HepG2 (cell line): Measurements from ENCODE around the gene HNRNPH3. TPM values are rescaled to one million over a fixed set of nuclear protein-coding genes. Genes with fewer than 3 reads are reported as not detected.

Source experiments
- ATAC-seq: fragments of 200-7000 bp; cut with Tn5 transposase; 3 replicates; pipeline ENCODE4 v1.9.1; 2020; ENCODE audit warnings: mild to moderate bottlenecking, moderate library complexity
- BruUV-seq: library from RNA; stranded (reverse); fragments of 400-500 nt; replicated peaks from 2 replicates; lab custom pipeline; 2021; lab: Mats Ljungman, UMichigan
- CTCF ChIA-PET: fragments of 300-600 bp; formaldehyde crosslinking; extraction: SDS; loops from one replicate; lab custom pipeline; 2021; ENCODE audit warnings: low total read pairs, inconsistent platforms, low intra/inter-chr PET ratio; lab: Yijun Ruan, JAX
- POLR2A ChIA-PET: fragments of 350-600 bp; sonication (Branson Sonifier 250); formaldehyde crosslinking; loops from one replicate; lab custom pipeline; 2020; ENCODE audit warnings: antibody characterized with exemption, inconsistent platforms; lab: Yijun Ruan, JAX
- DNase-seq: peaks from one replicate; pipeline ENCODE4 v3.0.0-alpha.2; 2015; ENCODE audit warnings: low spot score
- FAIRE-seq: peaks from 3 replicates; lab custom pipeline; 2011; peaks lifted over from hg19 to GRCh38; lab: Jason Lieb, UNC
- H2AFZ ChIP-seq: one replicate; pipeline ENCODE4 v1.6.1; 2011; ENCODE audit warnings: low read length, inconsistent platforms
- H3K27ac ChIP-seq: fragments of 300-600 bp; 3 replicates; pipeline ENCODE4 v1.8.0; 2011; ENCODE audit warnings: mixed run types, mild to moderate bottlenecking, mixed read lengths, low read length, inconsistent platforms; ENCODE audit not compliant: insufficient read depth; ENCODE audit errors: extremely low read length
- H3K27me3 ChIP-seq, 2 experiments: fragments of 200-600 bp in 1 of 2; 2 replicates in 1 of 2; 3 replicates in 1 of 2; pipeline versions ENCODE4 v1.6.0 to v1.8.0; 2011; ENCODE audit warnings: low read length in 2 of 2, mild to moderate bottlenecking in 2 of 2, moderate library complexity in 2 of 2, inconsistent platforms in 1 of 2; ENCODE audit not compliant: insufficient read depth in 2 of 2, control insufficient read depth in 1 of 2
- H3K36me3 ChIP-seq, 2 experiments: fragments of 200-600 bp in 1 of 2; replicated peaks in 1 of 2; 2 replicates in 1 of 2; 3 replicates in 1 of 2; pipeline versions ENCODE4 v1.5.1 to v1.8.0; 2011; ENCODE audit warnings: low read length in 2 of 2, inconsistent platforms in 1 of 2; ENCODE audit not compliant: insufficient read depth in 2 of 2, control insufficient read depth in 1 of 2
- H3K4me1 ChIP-seq: 2 replicates; pipeline ENCODE4 v1.5.1; 2012; ENCODE audit warnings: low read length, inconsistent platforms; ENCODE audit not compliant: insufficient read depth
- H3K4me2 ChIP-seq: 2 replicates; pipeline ENCODE4 v1.6.0; 2011; ENCODE audit warnings: low read depth, low read length, inconsistent platforms
- H3K4me3 ChIP-seq, 3 experiments: fragments of 200-600 bp in 1 of 3; sonication (generic), shearing (Covaris generic) in 1 of 3; replicated peaks in 1 of 3; 2 replicates each; pipeline ENCODE4 v1.5.1; 2011 to 2016; ENCODE audit warnings: low read length in 3 of 3, inconsistent platforms in 2 of 3, low read depth in 2 of 3, mild to moderate bottlenecking in 2 of 3, control low read depth in 1 of 3, mixed read lengths in 1 of 3; ENCODE audit not compliant: insufficient read depth in 1 of 3
- H3K79me2 ChIP-seq: one replicate; pipeline ENCODE4 v1.6.1; 2011; ENCODE audit warnings: low read length, inconsistent platforms; ENCODE audit not compliant: insufficient read depth
- H3K9ac ChIP-seq: 2 replicates; pipeline ENCODE4 v1.6.0; 2011; ENCODE audit warnings: mild to moderate bottlenecking, low read depth, low read length, inconsistent platforms; ENCODE audit not compliant: insufficient read depth
- H3K9me3 ChIP-seq: 2 replicates; pipeline ENCODE4 v1.5.1; 2012; ENCODE audit warnings: mild to moderate bottlenecking, low read length
- H4K20me1 ChIP-seq: 2 replicates; pipeline ENCODE4 v1.6.0; 2011; ENCODE audit warnings: inconsistent platforms, mild to moderate bottlenecking, low read length, moderate library complexity; ENCODE audit not compliant: insufficient read depth
- CENPX ChIP-seq: sonication (generic); formaldehyde crosslinking; IDR thresholded peaks from 2 replicates; pipeline ENCODE4 v1.9.0; 2021; ENCODE audit warnings: mild to moderate bottlenecking, missing genetic modification reagents, moderate library complexity
- ERF ChIP-seq: IDR thresholded peaks from 2 replicates; pipeline ENCODE4 v1.6.1; 2018; ENCODE audit warnings: missing biosample characterization, missing genetic modification reagents
- MEIS1 ChIP-seq: sonication (generic); formaldehyde crosslinking; IDR thresholded peaks from 2 replicates; pipeline ENCODE4 v1.9.0; 2021; ENCODE audit warnings: mild to moderate bottlenecking, missing genetic modification reagents, moderate library complexity, borderline replicate concordance
- RAD21 ChIP-seq: fragments of 450-650 bp; formaldehyde crosslinking; IDR thresholded peaks from 2 replicates; pipeline ENCODE4 v1.5.0; 2020; ENCODE audit warnings: mild to moderate bottlenecking
- RBM22 ChIP-seq: fragments of 200-400 bp; formaldehyde crosslinking; optimal IDR thresholded peaks from 2 replicates; pipeline ENCODE3; 2017; ENCODE audit warnings: mild to moderate bottlenecking, low read length, moderate library complexity
- SMC3 ChIP-seq: IDR thresholded peaks from 2 replicates; pipeline ENCODE4 v1.6.1; 2011; ENCODE audit warnings: low read length, improper control_type of control experiment
- SNRNP70 ChIP-seq: fragments of 200-400 bp; formaldehyde crosslinking; IDR thresholded peaks from 2 replicates; pipeline ENCODE4 v1.6.1; 2017; ENCODE audit warnings: mild to moderate bottlenecking, low read depth, low read length, moderate library complexity
- STAG1 ChIP-seq: sonication (generic); formaldehyde crosslinking; IDR thresholded peaks from 2 replicates; pipeline ENCODE4 v1.4.0; 2020; ENCODE audit warnings: missing genetic modification reagents
- XRCC5 ChIP-seq: fragments of 200-400 bp; formaldehyde crosslinking; optimal IDR thresholded peaks from 2 replicates; pipeline ENCODE3; 2017; ENCODE audit warnings: mild to moderate bottlenecking, low read length
- ZFX ChIP-seq: sonication (generic); formaldehyde crosslinking; IDR thresholded peaks from 2 replicates; pipeline ENCODE4 v1.4.0; 2020; ENCODE audit warnings: mild to moderate bottlenecking, low read depth, missing genetic modification reagents, moderate library complexity
- ZNF460 ChIP-seq: sonication (generic); formaldehyde crosslinking; IDR thresholded peaks from 2 replicates; pipeline ENCODE4 v1.5.1; 2020; ENCODE audit warnings: missing genetic modification reagents, mild to moderate bottlenecking, borderline replicate concordance
- ZNF614 ChIP-seq: IDR thresholded peaks from 2 replicates; pipeline ENCODE4 v1.6.1; 2018; ENCODE audit warnings: missing biosample characterization, missing genetic modification reagents, inconsistent platforms, borderline replicate concordance
- WGBS: methylation state at CpG from one replicate; pipeline ENCODE4 v1.1.6; 2017; ENCODE audit warnings: low lambda C conversion rate; 5-methylcytosine and 5-hydroxymethylcytosine counted together
- in situ Hi-C: cut with HindIII; loops from 2 replicates; pipeline ENCODE4 v1.10.0; 2017; ENCODE audit warnings: low pct_unique_long_range_greater_than_20kb; ENCODE audit not compliant: extremely low pct_ligation_motif_present
- intact Hi-C: fragments of 100-400 bp; cut with micrococcal nuclease; formaldehyde crosslinking; loops from one replicate; pipeline ENCODE4 v1.10.0; 2022; ENCODE audit not compliant: unreplicated experiment
- polyA plus RNA-seq, 8 experiments: library from polyadenylated mRNA; depleted of rRNA in 3 of 8; stranded (reverse) in 7 of 8; unstranded in 1 of 8; fragments of >200 nt; fragmentation: Illumina TruSeq in 4 of 8; extraction: Trizol in 4 of 8; gene quantifications; 2 replicates each; pipeline versions ENCODE4 v1.2.1 to v1.2.3, GENCODE V29; 2011 to 2016; ENCODE audit warnings: low read depth in 4 of 8, missing spikeins in 1 of 8, mixed read lengths in 1 of 8; ENCODE audit not compliant: insufficient read depth in 1 of 8
- total RNA-seq, 5 experiments: library from RNA; depleted of rRNA; stranded (reverse); fragments of >200 nt; fragmentation: Illumina TruSeq; extraction: Trizol; gene quantifications; 2 replicates each; pipeline ENCODE4 v1.2.3, GENCODE V29; 2016; ENCODE audit warnings: low read depth in 1 of 5
- TF ChIP-seq, protein P1 (sequence below): sonication (generic); formaldehyde crosslinking; IDR thresholded peaks from 2 replicates; pipeline ENCODE4 v1.5.0; 2020; ENCODE audit warnings: mild to moderate bottlenecking, missing genetic modification reagents, moderate library complexity

HNRNPH3 gene
- total and polyA plus RNA-seq, 2 of the 13 experiments (the other 11 are each of a cell fraction or from before 2014, with no cell fraction given): 46.0 to 47.7 TPM

DNA sequence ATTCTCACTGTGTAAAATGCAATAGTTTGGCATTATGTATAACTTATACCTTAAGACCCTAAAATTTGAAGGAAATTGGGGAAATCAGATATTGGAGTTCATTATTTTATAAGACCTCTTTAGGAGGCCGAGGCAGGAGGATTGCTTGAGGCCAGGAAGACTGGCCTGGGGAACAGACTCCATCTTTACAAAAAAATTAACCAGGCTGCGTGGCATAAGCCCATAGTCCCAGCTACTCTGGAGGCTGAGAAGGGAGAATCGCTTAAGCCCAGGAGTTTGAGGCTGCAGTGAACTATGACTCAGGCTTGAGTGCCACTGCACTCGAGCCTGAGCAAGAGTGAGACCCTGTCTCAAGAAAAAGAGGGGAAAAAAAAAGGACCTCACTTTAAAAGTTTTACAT, 14.9 kb downstream of the HNRNPH3 start:
- Histone ChIP-seq H4K20me1 (peaks cover 10% of the 10 kb centered on the region), H2AFZ (no peak overlapping the region), H3K36me3 (peaks cover 1 to 29% of the 10 kb centered on the region in 2 experiments), H3K9ac (no peak overlapping the region), H3K79me2 (no peaks in the 10 kb centered on the region), H3K4me3 (no peak overlapping the region), H3K27me3 (no peaks in the 10 kb centered on the region), H3K9me3 (no peaks in the 10 kb centered on the region), H3K4me2 (no peak overlapping the region), H3K4me1 (no peaks in the 10 kb centered on the region), H3K27ac (no peak overlapping the region)
- ChIA-PET CTCF (no interaction called here), POLR2A (no interaction called here)
- ATAC-seq: peak; percentile 23; the same call in 2 of the 3 replicates
- FAIRE-seq: no peak
- WGBS: 71% methylated on average over 4 of the region's 4 CpGs
- intact Hi-C loops (loop anchor here (10.0 kb wide), 1 partner anchor 58 kb away; the partner anchor contains the start of gene RUFY2), in situ Hi-C loops (no loop called here)
- no peak for DNase-seq
- TF ChIP-seq MEIS1 (CRISPR knock-in tag): no peak
- peak; percentile 29 for TF ChIP-seq RBM22
- BruUV-seq: no TSS peak

DNA sequence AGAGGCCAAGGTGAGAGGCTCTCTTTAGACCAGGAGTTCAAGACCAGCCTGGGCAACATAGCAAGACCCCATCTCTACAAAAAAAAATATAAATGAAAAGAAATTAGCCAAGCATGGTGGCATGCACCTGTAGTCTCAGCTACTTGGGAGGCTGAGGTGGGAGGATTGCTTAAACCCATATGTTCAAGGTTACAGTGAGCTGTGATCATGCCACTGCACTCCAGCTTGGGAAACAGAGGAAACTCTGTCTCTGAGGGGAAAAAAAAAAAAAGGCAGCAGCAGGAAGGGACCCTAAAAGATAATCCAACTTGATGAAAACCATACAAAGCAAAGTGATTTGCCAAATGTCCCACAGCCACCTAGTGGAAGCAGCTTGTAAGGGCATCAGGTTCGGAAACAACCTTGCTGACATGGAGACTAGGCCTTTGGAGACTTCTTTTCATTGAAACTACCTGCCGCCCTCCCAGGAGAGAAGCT, 16.4 kb downstream of the HNRNPH3 start:
- Histone ChIP-seq H3K27ac (no peak overlapping the region), H4K20me1 (peaks cover under 1% of the 10 kb centered on the region; the same call in 1 of the 2 replicates), H3K27me3 (no peaks in the 10 kb centered on the region), H3K9ac (no peak overlapping the region), H3K79me2 (no peaks in the 10 kb centered on the region), H3K9me3 (no peaks in the 10 kb centered on the region), H2AFZ (no peak overlapping the region), H3K4me2 (no peak overlapping the region), H3K4me1 (no peaks in the 10 kb centered on the region), H3K36me3 (peaks cover 2 to 22% of the 10 kb centered on the region in 2 experiments), H3K4me3 (no peak overlapping the region)
- ChIA-PET CTCF (interaction anchor here (1.1 kb wide), 1 partner anchor 135 kb away, joined by 5 read pairs; no protein-coding TSS in a partner anchor), POLR2A (interaction anchor here (1.1 to 1.7 kb wide), 3 partner anchors 10 to 479 kb away, joined by 3 to 8 read pairs (median 3); partner anchors contain the start of genes HNRNPH3, PBLD and STOX1)
- WGBS: 49% methylated on average over 2 of the region's 2 CpGs
- in situ Hi-C loops: no loop called here
- TF ChIP-seq CENPX (CRISPR knock-in tag) (no peak), RAD21 (CRISPR knock-in tag) (0 out of 2 replicates have a peak, but pooled peaks have one; percentile 18), STAG1 (CRISPR knock-in tag) (peak; percentile 56), SMC3 (peak; percentile 46; the same call in 1 of the 2 replicates), ZNF460 (CRISPR knock-in tag) (peak; percentile 54; the same call in 1 of the 2 replicates), ERF (CRISPR knock-in tag) (0 out of 2 replicates have a peak, but pooled peaks have one; percentile 17), ZNF614 (CRISPR knock-in tag) (no peak), SNRNP70 (no peak), ZFX (CRISPR knock-in tag) (peak; percentile 21; the same call in 1 of the 2 replicates), XRCC5 (peak; percentile 36)
- TF ChIP-seq, protein P1, sequence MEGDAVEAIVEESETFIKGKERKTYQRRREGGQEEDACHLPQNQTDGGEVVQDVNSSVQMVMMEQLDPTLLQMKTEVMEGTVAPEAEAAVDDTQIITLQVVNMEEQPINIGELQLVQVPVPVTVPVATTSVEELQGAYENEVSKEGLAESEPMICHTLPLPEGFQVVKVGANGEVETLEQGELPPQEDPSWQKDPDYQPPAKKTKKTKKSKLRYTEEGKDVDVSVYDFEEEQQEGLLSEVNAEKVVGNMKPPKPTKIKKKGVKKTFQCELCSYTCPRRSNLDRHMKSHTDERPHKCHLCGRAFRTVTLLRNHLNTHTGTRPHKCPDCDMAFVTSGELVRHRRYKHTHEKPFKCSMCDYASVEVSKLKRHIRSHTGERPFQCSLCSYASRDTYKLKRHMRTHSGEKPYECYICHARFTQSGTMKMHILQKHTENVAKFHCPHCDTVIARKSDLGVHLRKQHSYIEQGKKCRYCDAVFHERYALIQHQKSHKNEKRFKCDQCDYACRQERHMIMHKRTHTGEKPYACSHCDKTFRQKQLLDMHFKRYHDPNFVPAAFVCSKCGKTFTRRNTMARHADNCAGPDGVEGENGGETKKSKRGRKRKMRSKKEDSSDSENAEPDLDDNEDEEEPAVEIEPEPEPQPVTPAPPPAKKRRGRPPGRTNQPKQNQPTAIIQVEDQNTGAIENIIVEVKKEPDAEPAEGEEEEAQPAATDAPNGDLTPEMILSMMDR (CRISPR knock-in tag): peak; percentile 77
- FAIRE-seq (peak; percentile 87), DNase-seq (peak; percentile 48), ATAC-seq (peak; percentile 80)
- no TSS peak for BruUV-seq
- intact Hi-C loops: loop anchor here (2.0 to 10.0 kb wide), 2 partner anchors 56 to 136 kb away; partner anchors contain the start of gene RUFY2
